ENCODE data around the gene TRPC1.

Gene TRPC1

DNA sequence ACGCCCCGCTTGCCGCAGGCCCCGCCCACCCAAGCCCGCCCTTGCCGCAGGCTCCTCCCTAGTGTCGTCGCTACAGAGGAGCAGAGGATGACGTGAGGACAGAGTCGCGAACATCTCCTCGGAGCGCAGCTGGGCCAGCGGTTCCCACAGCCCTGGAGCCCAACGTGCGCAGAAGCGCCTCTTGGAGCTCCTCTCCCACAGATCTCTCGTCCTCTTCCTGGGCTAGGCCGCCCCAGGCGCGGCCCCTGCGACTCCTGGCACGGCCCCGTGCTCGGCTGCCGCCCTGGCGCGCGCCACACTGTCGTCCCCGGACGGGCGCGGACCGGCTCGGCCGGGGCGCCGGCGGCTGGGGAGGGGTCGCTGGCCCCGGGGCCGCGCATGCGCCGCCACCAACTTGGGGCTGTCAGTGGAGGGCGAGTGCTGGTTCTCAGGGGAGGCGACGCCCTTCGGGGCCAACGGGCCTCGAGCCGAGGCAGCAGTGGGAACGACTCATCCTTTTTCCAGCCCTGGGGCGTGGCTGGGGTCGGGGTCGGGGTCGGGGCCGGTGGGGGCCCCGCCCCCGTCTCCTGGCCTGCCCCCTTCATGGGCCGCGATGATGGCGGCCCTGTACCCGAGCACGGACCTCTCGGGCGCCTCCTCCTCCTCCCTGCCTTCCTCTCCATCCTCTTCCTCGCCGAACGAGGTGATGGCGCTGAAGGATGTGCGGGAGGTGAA is at the start of gene TRPC1:
Gene TRPC1 (plus strand): TSS at position 67 of the 714 bp plus-strand sequence. CDS start 526 bp downstream, at position 593.
- DNase-seq (ENCODE audit: insufficient read length, low spot score) (peak; percentile 73), FAIRE-seq (no peak)
- TF ChIP-seq, protein P1, sequence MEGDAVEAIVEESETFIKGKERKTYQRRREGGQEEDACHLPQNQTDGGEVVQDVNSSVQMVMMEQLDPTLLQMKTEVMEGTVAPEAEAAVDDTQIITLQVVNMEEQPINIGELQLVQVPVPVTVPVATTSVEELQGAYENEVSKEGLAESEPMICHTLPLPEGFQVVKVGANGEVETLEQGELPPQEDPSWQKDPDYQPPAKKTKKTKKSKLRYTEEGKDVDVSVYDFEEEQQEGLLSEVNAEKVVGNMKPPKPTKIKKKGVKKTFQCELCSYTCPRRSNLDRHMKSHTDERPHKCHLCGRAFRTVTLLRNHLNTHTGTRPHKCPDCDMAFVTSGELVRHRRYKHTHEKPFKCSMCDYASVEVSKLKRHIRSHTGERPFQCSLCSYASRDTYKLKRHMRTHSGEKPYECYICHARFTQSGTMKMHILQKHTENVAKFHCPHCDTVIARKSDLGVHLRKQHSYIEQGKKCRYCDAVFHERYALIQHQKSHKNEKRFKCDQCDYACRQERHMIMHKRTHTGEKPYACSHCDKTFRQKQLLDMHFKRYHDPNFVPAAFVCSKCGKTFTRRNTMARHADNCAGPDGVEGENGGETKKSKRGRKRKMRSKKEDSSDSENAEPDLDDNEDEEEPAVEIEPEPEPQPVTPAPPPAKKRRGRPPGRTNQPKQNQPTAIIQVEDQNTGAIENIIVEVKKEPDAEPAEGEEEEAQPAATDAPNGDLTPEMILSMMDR (IDR thresholded peaks at IDR 0.05; ENCODE audit: insufficient read depth, missing control alignments): no peak

DNA sequence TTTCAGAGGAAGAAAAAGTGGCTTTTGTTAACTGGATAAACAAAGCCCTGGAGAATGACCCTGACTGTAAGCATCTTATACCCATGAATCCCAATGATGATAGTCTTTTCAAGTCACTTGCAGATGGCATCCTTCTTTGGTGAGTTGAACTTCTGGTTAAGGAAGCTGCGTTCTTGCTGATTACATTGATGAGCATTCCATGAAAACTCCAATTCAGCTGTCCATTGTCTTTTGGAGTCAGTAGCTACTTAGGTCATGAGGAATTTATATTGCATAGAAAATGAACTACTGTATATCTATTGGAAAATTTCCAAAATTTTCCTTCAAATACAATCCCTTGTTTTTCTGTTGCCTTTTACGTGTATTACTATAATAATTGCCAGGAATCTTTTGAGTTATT is 47.7 kb upstream of the TRPC1 start:
- TF ChIP-seq, protein P1 (IDR thresholded peaks at IDR 0.05; ENCODE audit: insufficient read depth, missing control alignments): no peak
- FAIRE-seq: no peak
- DNase-seq (ENCODE audit: insufficient read length, low spot score): no peak

DNA sequence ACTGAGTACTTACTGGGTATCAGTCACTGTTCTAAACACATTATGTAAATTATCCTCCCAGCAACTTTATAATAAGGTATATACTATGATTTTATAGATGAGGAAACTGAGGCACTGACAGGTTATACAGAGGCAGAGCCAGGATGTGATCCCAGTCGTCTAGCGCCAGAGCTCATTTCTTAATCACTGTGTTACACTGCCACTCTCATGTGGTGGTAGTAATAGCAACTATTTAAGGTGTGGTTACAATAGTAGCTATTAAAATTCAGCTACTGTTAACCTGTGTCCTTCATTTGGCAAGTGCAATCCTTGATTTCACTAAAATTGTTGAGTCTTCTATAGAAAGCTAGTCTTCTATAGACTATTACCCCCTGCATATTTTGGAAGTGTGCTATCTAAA is 43.1 kb upstream of the TRPC1 start:
- TF ChIP-seq, protein P1 (IDR thresholded peaks at IDR 0.05; ENCODE audit: insufficient read depth, missing control alignments): no peak
- no peak for DNase-seq (ENCODE audit: insufficient read length, low spot score)
- no peak for FAIRE-seq

DNA sequence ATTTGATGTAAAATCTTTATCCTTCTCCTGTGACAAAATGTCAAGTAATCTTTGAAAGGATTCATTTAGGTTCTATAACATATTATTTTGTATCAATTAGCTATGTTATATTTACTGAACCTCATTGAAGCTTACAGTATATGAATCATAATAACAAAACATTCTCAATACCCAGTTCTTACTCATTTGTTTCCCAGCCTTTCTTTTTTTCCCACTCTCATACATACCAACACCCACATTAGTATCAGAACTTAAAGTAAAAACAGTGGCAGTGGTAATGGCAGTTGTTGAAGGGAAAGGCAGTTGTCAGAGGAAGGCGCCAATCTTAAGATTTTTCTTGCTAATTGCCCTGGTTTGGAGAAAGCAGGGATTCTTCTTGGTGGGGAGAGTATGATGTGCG is 33.2 kb upstream of the TRPC1 start:
- TF ChIP-seq, protein P1 (IDR thresholded peaks at IDR 0.05; ENCODE audit: insufficient read depth, missing control alignments): no peak
- DNase-seq (ENCODE audit: insufficient read length, low spot score) (no peak), FAIRE-seq (no peak)

DNA sequence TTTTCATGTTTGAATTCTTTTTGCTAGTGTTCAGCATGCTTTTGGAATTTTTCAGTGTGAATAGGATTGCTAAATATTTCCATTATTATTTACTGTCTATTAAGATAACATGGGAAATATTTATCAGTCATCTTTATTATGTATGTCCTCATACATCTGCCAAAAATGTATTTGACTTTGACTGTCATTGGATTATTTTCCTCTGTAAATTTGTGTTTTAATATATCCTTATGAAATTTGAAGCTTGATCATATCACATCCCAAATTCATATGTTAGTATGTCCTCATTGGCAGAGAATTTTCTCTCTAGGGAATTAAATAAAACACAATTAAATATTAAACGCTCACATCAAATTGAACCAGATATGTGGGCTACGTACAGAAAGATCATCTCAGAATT is 32.3 kb upstream of the TRPC1 start:
- TF ChIP-seq, protein P1 (IDR thresholded peaks at IDR 0.05; ENCODE audit: insufficient read depth, missing control alignments): no peak
- FAIRE-seq (no peak), DNase-seq (ENCODE audit: insufficient read length, low spot score) (no peak)

DNA sequence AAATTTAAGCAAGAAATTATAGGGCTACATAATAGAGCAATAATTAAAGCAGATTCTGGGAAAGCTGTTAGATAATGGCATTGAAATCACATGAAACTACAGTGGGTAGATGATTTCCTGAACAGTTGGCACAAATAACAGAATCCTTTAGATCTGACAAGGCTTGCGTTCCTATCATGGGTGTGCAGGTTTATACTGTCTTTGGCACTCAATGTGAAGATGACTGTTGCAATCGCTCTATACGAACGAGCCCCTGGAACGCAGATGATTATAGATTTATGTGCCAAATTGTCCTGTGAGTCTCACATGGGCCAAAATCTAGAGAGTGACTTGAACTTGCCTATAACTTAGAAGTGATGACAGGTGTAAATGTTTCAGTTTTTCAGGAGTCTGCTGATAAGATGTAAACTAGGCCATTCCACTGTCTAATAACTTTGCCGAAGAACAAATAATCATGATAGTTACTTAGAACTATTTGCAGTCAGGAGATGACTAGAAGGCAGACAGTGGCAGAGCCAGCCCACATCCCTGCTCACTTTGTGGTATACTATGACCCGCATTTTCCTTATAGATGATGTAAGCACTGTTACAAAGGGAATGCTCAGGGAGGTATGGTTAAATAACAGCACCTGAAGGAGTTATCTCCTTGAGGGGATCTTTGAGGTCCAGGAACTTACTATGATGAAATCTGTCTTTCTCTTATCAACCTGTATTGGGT is 30.5 kb upstream of the TRPC1 start:
- FAIRE-seq (no peak), DNase-seq (ENCODE audit: insufficient read length, low spot score) (no peak)
- TF ChIP-seq, protein P1 (IDR thresholded peaks at IDR 0.05; ENCODE audit: insufficient read depth, missing control alignments): no peak

- no peak for FAIRE-seq
- no peak for DNase-seq (ENCODE audit: insufficient read length, low spot score)
- TF ChIP-seq, protein P1 (IDR thresholded peaks at IDR 0.05; ENCODE audit: insufficient read depth, missing control alignments): no peak
These were observed 29.6 kb upstream of the TRPC1 start for GRCh38 chr3:142694225-142694624.
